ENCODE results near the gene SPDEF.

DNA sequence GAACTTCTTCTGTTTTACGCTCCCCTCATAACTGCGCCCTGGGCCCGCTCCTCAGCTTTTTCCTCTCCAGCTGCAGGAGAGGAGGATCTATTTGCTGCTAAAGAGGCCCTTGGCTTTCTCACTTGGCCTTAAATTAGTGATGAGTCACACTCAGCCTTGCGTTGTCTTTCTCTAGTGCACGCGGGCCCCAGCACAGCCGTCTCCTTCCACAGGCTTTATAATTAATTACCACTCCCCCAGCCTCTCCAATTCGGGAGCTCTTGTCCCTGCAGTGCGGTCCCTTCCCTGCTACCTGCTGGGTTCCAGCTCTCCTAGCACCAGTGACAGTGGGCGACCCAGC, 65.1 kb downstream of the SPDEF start:
- TF ChIP-seq, protein P1, sequence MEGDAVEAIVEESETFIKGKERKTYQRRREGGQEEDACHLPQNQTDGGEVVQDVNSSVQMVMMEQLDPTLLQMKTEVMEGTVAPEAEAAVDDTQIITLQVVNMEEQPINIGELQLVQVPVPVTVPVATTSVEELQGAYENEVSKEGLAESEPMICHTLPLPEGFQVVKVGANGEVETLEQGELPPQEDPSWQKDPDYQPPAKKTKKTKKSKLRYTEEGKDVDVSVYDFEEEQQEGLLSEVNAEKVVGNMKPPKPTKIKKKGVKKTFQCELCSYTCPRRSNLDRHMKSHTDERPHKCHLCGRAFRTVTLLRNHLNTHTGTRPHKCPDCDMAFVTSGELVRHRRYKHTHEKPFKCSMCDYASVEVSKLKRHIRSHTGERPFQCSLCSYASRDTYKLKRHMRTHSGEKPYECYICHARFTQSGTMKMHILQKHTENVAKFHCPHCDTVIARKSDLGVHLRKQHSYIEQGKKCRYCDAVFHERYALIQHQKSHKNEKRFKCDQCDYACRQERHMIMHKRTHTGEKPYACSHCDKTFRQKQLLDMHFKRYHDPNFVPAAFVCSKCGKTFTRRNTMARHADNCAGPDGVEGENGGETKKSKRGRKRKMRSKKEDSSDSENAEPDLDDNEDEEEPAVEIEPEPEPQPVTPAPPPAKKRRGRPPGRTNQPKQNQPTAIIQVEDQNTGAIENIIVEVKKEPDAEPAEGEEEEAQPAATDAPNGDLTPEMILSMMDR (IDR thresholded peaks at IDR 0.05; ENCODE audit: low read depth, low read length, poor library complexity, severe bottlenecking), result no peak
- TF ChIP-seq EZH2phosphoT487 (IDR thresholded peaks at IDR 0.05; ENCODE audit: borderline replicate concordance, low read length), result no peak

All from DOHH2 (cell line).